GM19468 (cell line): Measurements from ENCODE around the gene NCAPG2.
"Not testable (repeated sequence)": the region's sequence is repeated elsewhere in the genome, so short reads cannot be mapped to it uniquely, and the experiment has no call there.

Source experiments
- ATAC-seq: cut with Tn5 transposase; IDR thresholded peaks from one replicate; pipeline ENCODE4 v1.9.1; 2021; ENCODE audit warnings: mild to moderate bottlenecking, moderate library complexity, moderate number of reproducible peaks; ENCODE audit not compliant: unreplicated experiment; ENCODE audit errors: extremely low read depth

Gene NCAPG2

GRCh38 chr7:158710651-158711102, 6.1 kb upstream of the NCAPG2 start:
- ATAC-seq, result no peak

- no peak for ATAC-seq
These were observed 3.0 kb upstream of the NCAPG2 start for GRCh38 chr7:158707610-158708009.

GRCh38 chr7:158706710-158707590, 2.3 kb upstream of the NCAPG2 start:
- no peak for ATAC-seq

GRCh38 chr7:158706273-158706704, 1.7 kb upstream of the NCAPG2 start:
- no peak for ATAC-seq

GRCh38 chr7:158705234-158705850, 738 bp upstream of the NCAPG2 start:
- ATAC-seq, result no peak

- not testable (repeated sequence) for ATAC-seq
These were observed 703 bp downstream of the NCAPG2 start for GRCh38 chr7:158703679-158704523.

GRCh38 chr7:158702944-158703343, 1.7 kb downstream of the NCAPG2 start:
- ATAC-seq, result no peak

- no peak for ATAC-seq
These were observed 2.4 kb downstream of the NCAPG2 start for GRCh38 chr7:158702196-158702595.

- ATAC-seq, result no peak
These were observed 4.6 kb downstream of the NCAPG2 start for GRCh38 chr7:158700008-158700407.

- no peak for ATAC-seq
These were observed 5.3 kb downstream of the NCAPG2 start for GRCh38 chr7:158699341-158699740.

- no peak for ATAC-seq
These were observed 5.9 kb downstream of the NCAPG2 start for GRCh38 chr7:158698657-158699195.

GRCh38 chr7:158697597-158697996, 7.0 kb downstream of the NCAPG2 start:
- ATAC-seq, result not testable (repeated sequence)

GRCh38 chr7:158695726-158696452, 8.7 kb downstream of the NCAPG2 start:
- peak; percentile 72 for ATAC-seq

- no peak for ATAC-seq
These were observed 9.5 kb downstream of the NCAPG2 start for GRCh38 chr7:158695056-158695455.

GRCh38 chr7:158694650-158695049, 10.0 kb downstream of the NCAPG2 start:
- ATAC-seq, result no peak

GRCh38 chr7:158689488-158689887, 15.1 kb downstream of the NCAPG2 start:
- ATAC-seq, result no peak

GRCh38 chr7:158687406-158687805, 17.2 kb downstream of the NCAPG2 start:
- no peak for ATAC-seq

- no peak for ATAC-seq
These were observed 18.9 kb downstream of the NCAPG2 start for GRCh38 chr7:158685693-158686092.

GRCh38 chr7:158684329-158684728, 20.3 kb downstream of the NCAPG2 start:
- no peak for ATAC-seq

GRCh38 chr7:158683541-158683940, 21.1 kb downstream of the NCAPG2 start:
- ATAC-seq, result no peak
